ENCODE data around the gene ALOX5AP.

ALOX5AP gene

DNA sequence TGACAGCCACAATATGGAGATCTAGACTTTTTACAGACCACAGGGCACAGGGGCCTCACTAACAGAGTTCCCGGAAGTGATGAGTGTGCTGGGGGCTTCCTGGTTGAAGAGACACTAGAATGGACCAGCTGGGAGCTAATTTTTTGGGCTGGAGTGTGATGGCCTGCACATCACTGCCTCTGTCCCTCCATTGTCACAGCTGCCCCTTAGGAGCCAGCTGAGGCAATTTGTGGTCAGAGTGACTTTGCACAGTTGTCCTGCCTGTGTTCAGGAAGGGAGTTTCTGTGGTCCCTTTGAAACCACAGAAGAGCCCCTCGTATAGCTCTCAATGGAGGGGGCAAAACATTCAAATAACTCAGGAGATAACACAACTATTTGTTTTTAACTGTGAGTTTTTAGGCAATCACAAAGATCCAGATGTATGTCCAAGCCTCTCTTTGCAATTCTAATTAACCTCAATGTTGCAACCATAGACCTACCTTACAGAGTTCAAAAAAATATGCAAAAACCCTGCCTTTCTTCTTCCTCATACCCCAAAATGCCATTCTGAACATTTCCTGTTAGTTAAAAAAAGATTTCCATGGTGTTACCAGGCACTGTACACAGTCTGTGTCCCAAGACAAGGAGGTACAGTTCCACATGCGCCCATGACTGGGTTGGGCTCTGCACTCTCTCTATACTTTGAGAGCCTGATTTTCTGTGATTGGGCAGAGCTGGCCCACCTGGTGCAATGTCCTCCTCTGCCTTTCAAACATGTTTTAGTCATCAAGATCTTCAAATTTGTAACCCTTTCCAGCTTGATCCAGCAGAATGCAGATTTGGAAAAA is 2.4 kb downstream of the ALOX5AP start:
- peaks cover 72% of the 10 kb centered on the region for H3K4me1 ChIP-seq (ENCODE audit: low read length)
- H3K9me3 ChIP-seq (ENCODE audit: insufficient read depth, low read length), result no peaks in the 10 kb centered on the region
- H3K36me3 ChIP-seq (replicated peaks; ENCODE audit: low read depth, low read length), result no peaks in the 10 kb centered on the region
- H3K27me3 ChIP-seq (ENCODE audit: low read depth, low read length), result peaks cover 14% of the 10 kb centered on the region; the same call in 1 of the 2 replicates
- H4K20me1 ChIP-seq (ENCODE audit: insufficient read depth, low read length), result no peaks in the 10 kb centered on the region
- H2AFZ ChIP-seq (ENCODE audit: low read depth, low read length), result no peak overlapping the region
- 0 out of 2 replicates have a peak overlapping the region, but pooled peaks have one; percentile 3 for H3K27ac ChIP-seq (ENCODE audit: low read length)
- peak overlapping the region; percentile 87 for H3K4me2 ChIP-seq (ENCODE audit: low read length)
- no peaks in the 10 kb centered on the region; the same call in 1 of the 2 replicates for H3K79me2 ChIP-seq (ENCODE audit: low read length)
- H3K9ac ChIP-seq (ENCODE audit: low read length), result peak overlapping the region; percentile 63
- TF ChIP-seq, protein P1, sequence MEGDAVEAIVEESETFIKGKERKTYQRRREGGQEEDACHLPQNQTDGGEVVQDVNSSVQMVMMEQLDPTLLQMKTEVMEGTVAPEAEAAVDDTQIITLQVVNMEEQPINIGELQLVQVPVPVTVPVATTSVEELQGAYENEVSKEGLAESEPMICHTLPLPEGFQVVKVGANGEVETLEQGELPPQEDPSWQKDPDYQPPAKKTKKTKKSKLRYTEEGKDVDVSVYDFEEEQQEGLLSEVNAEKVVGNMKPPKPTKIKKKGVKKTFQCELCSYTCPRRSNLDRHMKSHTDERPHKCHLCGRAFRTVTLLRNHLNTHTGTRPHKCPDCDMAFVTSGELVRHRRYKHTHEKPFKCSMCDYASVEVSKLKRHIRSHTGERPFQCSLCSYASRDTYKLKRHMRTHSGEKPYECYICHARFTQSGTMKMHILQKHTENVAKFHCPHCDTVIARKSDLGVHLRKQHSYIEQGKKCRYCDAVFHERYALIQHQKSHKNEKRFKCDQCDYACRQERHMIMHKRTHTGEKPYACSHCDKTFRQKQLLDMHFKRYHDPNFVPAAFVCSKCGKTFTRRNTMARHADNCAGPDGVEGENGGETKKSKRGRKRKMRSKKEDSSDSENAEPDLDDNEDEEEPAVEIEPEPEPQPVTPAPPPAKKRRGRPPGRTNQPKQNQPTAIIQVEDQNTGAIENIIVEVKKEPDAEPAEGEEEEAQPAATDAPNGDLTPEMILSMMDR (IDR thresholded peaks at IDR 0.05; ENCODE audit: low read depth, low read length), result no peak
- no peak for TF ChIP-seq EZH2phosphoT487 (IDR thresholded peaks at IDR 0.05; ENCODE audit: low read depth)
- peak overlapping the region; percentile 71 for H3K4me3 ChIP-seq (ENCODE audit: low read length)

DNA sequence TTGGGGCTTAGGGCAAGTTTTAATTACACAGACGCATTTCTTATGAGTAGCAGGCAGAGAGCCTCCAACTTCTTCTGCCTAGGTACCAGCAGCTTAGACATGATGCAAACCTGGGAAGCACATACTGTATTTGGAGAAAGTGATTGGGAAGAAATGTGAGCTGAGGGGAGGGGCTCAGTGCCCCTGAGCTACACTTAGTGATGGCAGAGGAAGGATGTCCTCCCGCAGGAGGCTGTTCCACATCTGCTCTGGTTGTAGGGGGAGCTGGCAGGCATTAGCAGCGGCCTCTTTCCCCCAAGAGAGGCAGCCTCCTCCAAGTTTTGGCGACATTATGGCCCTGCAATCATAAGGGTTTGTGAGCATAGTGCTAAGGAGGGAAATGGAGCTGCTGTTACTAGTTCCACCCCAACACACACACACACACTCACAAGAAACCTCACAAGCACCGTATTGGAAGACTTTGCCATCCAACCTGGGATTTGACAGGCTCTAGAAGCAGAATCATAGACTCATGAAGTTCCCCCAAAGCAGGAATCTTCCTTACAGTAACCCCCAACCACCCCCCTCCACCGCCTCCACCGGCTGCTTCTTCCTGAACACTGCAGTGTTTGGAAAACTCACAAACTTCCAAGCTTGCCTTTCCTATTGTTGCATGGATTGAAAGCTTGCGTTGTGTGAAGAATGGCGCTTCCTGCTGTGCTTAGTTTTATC is 3.3 kb downstream of the ALOX5AP start:
- Histone ChIP-seq H3K4me1 (ENCODE audit: low read length) (peaks cover 82% of the 10 kb centered on the region), H3K9ac (ENCODE audit: low read length) (no peak overlapping the region), H3K27ac (ENCODE audit: low read length) (no peak overlapping the region), H3K4me3 (ENCODE audit: low read length) (no peak overlapping the region), H3K36me3 (replicated peaks; ENCODE audit: low read depth, low read length) (no peaks in the 10 kb centered on the region), H2AFZ (ENCODE audit: low read depth, low read length) (no peak overlapping the region), H3K9me3 (ENCODE audit: insufficient read depth, low read length) (no peaks in the 10 kb centered on the region), H3K79me2 (ENCODE audit: low read length) (no peaks in the 10 kb centered on the region; the same call in 1 of the 2 replicates), H3K27me3 (ENCODE audit: low read depth, low read length) (peaks cover 7% of the 10 kb centered on the region; the same call in 1 of the 2 replicates), H3K4me2 (ENCODE audit: low read length) (peak overlapping the region; percentile 87; the same call in 1 of the 2 replicates), H4K20me1 (ENCODE audit: insufficient read depth, low read length) (0 out of 2 replicates have a peak, but pooled peaks cover 3% of the 10 kb centered on the region)
- no peak for TF ChIP-seq EZH2phosphoT487 (IDR thresholded peaks at IDR 0.05; ENCODE audit: low read depth)
- TF ChIP-seq, protein P1 (IDR thresholded peaks at IDR 0.05; ENCODE audit: low read depth, low read length), result no peak

DNA sequence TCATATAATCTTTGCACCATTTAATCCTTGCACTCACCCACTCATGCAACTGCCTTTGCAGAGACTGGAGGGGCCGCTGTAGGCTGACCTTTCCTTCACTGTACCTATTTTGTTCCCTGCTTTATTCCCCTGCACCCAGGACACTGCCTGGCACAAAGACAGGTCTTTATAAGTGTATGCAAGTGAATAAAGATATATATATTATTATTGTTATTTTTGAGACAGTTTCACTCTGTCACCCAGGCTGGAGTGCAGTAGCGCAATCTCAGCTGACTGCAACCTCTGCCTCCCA is 3.8 kb downstream of the ALOX5AP start:
- Histone ChIP-seq H3K79me2 (ENCODE audit: low read length) (no peaks in the 10 kb centered on the region; the same call in 1 of the 2 replicates), H3K9ac (ENCODE audit: low read length) (no peak overlapping the region), H3K27me3 (ENCODE audit: low read depth, low read length) (0 out of 2 replicates have a peak, but pooled peaks cover 6% of the 10 kb centered on the region), H3K4me1 (ENCODE audit: low read length) (peaks cover 82% of the 10 kb centered on the region), H3K4me2 (ENCODE audit: low read length) (no peak overlapping the region), H3K9me3 (ENCODE audit: insufficient read depth, low read length) (no peaks in the 10 kb centered on the region), H2AFZ (ENCODE audit: low read depth, low read length) (no peak overlapping the region), H3K36me3 (replicated peaks; ENCODE audit: low read depth, low read length) (no peaks in the 10 kb centered on the region), H3K27ac (ENCODE audit: low read length) (no peak overlapping the region), H3K4me3 (ENCODE audit: low read length) (no peak overlapping the region), H4K20me1 (ENCODE audit: insufficient read depth, low read length) (peaks cover 6% of the 10 kb centered on the region; the same call in 1 of the 2 replicates)
- TF ChIP-seq EZH2phosphoT487 (IDR thresholded peaks at IDR 0.05; ENCODE audit: low read depth), result no peak
- TF ChIP-seq, protein P1 (IDR thresholded peaks at IDR 0.05; ENCODE audit: low read depth, low read length), result no peak
